Thyroid gland (tissue), 4 donors: ENCODE results near the gene BACE1. TPM values are rescaled to one million over a fixed set of nuclear protein-coding genes. Genes with fewer than 3 reads are reported as not detected.

Experiments used
- DNase-seq, 2 donors: peaks; one replicate each; pipeline ENCODE4 v3.0.0-alpha.2; 2019
- H3K27ac ChIP-seq, 3 donors: fragments of 200-600 bp; sonication (generic); 1 replicate in 2 of 3; 2 replicates in 1 of 3; pipeline ENCODE4 v1.5.1; 2016 to 2019; ENCODE audit warnings: mild to moderate bottlenecking in 1 of 3, moderate library complexity in 1 of 3
- H3K27me3 ChIP-seq: fragments of 200-600 bp; sonication (generic); one replicate; pipeline ENCODE4 v1.5.1; 2019
- H3K36me3 ChIP-seq, 2 donors: fragments of 200-600 bp; sonication (generic); one replicate each; pipeline ENCODE4 v1.5.1; 2016 to 2019
- H3K4me1 ChIP-seq, 2 donors: fragments of 200-600 bp; sonication (generic); one replicate each; pipeline ENCODE4 v1.5.1; 2017 to 2019
- H3K4me3 ChIP-seq, 3 donors: fragments of 200-600 bp; sonication (generic); replicated peaks in 1 of 3; 1 replicate in 2 of 3; 2 replicates in 1 of 3; pipeline ENCODE4 v1.5.1; 2016; ENCODE audit warnings: mild to moderate bottlenecking in 1 of 3
- H3K9me3 ChIP-seq: fragments of 200-600 bp; sonication (generic); one replicate; pipeline ENCODE4 v1.5.1; 2017
- POLR2A ChIP-seq, 2 donors: fragments of 450-650 bp; IDR thresholded peaks; one replicate each; pipeline ENCODE4 v1.6.1; 2017; ENCODE audit warnings: antibody characterized with exemption in 2 of 2, mild to moderate bottlenecking in 2 of 2, moderate library complexity in 1 of 2
- WGBS, 2 donors: methylation state at CpG; one replicate each; pipeline ENCODE4 v1.1.5; 2017; 5-methylcytosine and 5-hydroxymethylcytosine counted together
- intact Hi-C: fragments of 100-400 bp; cut with DNase I; formaldehyde crosslinking; loops from one replicate; pipeline ENCODE4 v1.15.1; 2023
- total RNA-seq, 4 donors: library from RNA; depleted of rRNA; stranded (reverse); fragments of >200 nt; gene quantifications; one replicate each; pipeline ENCODE4 v1.2.3, GENCODE V29; 2016
- TF ChIP-seq, protein P1 (sequence below), 6 experiments: fragments of 200-600 bp in 3 of 6; fragments of 450-650 bp in 3 of 6; sonication (generic) in 3 of 6; IDR thresholded peaks; one replicate each; pipeline ENCODE4 v1.5.1; 2016 to 2019; ENCODE audit warnings: antibody characterized with exemption in 6 of 6, mild to moderate bottlenecking in 2 of 6, inconsistent platforms in 1 of 6, moderate library complexity in 1 of 6

Gene BACE1
- total RNA-seq, 4 donors from 2014 or later: 17.6 to 28.4 (median 21.4) TPM

DNA sequence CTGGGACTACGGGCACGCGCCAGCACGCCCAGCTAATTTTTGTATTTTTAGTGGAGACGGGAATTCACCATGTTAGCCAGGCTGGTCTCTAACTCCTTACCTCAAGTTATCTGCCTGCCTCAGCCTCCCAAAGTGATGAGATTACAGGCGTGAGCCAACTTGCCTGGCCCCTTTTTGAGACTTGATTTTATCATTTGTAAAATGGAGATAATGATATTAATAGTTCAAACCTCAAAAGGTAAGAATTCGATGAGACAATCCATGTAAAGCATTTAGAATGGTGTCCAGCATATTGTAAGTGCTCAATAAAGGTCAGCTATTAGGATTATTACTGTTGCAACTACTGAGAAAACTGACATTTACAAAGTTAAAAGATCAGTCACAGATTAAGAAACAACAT lies 2.7 kb upstream of the BACE1 start:
- Histone ChIP-seq H3K36me3 (no peaks in the 10 kb centered on the region), H3K27ac (no peak overlapping the region), H3K9me3 (no peaks in the 10 kb centered on the region), H3K4me3 (no peak overlapping the region), H3K4me1 (peaks cover 4 to 15% of the 10 kb centered on the region in 2 donors), H3K27me3 (no peaks in the 10 kb centered on the region)
- intact Hi-C loops: no loop called here
- TF ChIP-seq, protein P1, sequence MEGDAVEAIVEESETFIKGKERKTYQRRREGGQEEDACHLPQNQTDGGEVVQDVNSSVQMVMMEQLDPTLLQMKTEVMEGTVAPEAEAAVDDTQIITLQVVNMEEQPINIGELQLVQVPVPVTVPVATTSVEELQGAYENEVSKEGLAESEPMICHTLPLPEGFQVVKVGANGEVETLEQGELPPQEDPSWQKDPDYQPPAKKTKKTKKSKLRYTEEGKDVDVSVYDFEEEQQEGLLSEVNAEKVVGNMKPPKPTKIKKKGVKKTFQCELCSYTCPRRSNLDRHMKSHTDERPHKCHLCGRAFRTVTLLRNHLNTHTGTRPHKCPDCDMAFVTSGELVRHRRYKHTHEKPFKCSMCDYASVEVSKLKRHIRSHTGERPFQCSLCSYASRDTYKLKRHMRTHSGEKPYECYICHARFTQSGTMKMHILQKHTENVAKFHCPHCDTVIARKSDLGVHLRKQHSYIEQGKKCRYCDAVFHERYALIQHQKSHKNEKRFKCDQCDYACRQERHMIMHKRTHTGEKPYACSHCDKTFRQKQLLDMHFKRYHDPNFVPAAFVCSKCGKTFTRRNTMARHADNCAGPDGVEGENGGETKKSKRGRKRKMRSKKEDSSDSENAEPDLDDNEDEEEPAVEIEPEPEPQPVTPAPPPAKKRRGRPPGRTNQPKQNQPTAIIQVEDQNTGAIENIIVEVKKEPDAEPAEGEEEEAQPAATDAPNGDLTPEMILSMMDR (IDR thresholded peaks at IDR 0.05): no peak
- no peak for TF ChIP-seq POLR2A (IDR thresholded peaks at IDR 0.05)
- DNase-seq: no peak
- 89 to 93% methylated on average over 7 of the region's 7 CpGs for WGBS, 2 donors

GRCh38 chr11:117315285-117316196 lies 515 bp downstream of the BACE1 start:
- Histone ChIP-seq H3K27ac (peak overlapping the region in 1 of 3 donors; percentile 56), H3K4me1 (peaks cover 4 to 15% of the 10 kb centered on the region in 2 donors), H3K27me3 (no peaks in the 10 kb centered on the region), H3K4me3 (peak overlapping the region; percentile 4 to 88 (median 58)), H3K9me3 (no peaks in the 10 kb centered on the region), H3K36me3 (no peaks in the 10 kb centered on the region)
- intact Hi-C loops: no loop called here
- WGBS, 2 donors: 4 to 8% methylated on average over 19 to 22 of the region's 62 CpGs
- DNase-seq: peak; percentile 14
- TF ChIP-seq, protein P1 (IDR thresholded peaks at IDR 0.05): no peak
- TF ChIP-seq POLR2A (IDR thresholded peaks at IDR 0.05): no peak

DNA sequence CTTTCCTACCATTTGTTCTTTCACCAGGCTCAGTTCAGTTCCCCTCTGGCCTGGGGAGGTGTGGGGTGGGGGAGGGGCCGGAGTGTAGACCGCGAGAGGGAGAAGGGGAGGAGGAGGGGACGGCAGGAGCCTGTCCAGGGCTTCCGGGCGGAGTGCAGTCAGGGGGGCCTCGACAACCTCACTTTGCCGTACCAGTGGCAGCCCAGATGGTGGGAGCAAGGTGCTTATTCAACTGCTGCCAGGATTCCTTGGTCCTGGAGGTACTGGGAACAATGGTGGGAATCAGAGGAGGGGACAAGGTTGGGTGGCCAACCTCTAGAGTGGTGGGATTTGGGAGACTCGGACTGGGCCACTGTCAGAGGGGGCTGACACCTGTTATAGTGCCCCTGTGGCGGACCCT lies 1.2 kb downstream of the BACE1 start:
- no peaks in the 10 kb centered on the region for H3K27me3 ChIP-seq
- H3K36me3 ChIP-seq: no peaks in the 10 kb centered on the region
- WGBS, 2 donors: 27 to 31% methylated on average over 9 of the region's 10 CpGs
- TF ChIP-seq POLR2A (IDR thresholded peaks at IDR 0.05): no peak
- TF ChIP-seq, protein P1 (IDR thresholded peaks at IDR 0.05): no peak
- peak overlapping the region in 1 of 3 donors; percentile 58 for H3K4me3 ChIP-seq
- H3K9me3 ChIP-seq: no peaks in the 10 kb centered on the region
- H3K4me1 ChIP-seq: peaks cover 4 to 15% of the 10 kb centered on the region in 2 donors
- H3K27ac ChIP-seq: no peak overlapping the region
- intact Hi-C loops: no loop called here
- peak in 1 of 2 donors; percentile 14 for DNase-seq

DNA sequence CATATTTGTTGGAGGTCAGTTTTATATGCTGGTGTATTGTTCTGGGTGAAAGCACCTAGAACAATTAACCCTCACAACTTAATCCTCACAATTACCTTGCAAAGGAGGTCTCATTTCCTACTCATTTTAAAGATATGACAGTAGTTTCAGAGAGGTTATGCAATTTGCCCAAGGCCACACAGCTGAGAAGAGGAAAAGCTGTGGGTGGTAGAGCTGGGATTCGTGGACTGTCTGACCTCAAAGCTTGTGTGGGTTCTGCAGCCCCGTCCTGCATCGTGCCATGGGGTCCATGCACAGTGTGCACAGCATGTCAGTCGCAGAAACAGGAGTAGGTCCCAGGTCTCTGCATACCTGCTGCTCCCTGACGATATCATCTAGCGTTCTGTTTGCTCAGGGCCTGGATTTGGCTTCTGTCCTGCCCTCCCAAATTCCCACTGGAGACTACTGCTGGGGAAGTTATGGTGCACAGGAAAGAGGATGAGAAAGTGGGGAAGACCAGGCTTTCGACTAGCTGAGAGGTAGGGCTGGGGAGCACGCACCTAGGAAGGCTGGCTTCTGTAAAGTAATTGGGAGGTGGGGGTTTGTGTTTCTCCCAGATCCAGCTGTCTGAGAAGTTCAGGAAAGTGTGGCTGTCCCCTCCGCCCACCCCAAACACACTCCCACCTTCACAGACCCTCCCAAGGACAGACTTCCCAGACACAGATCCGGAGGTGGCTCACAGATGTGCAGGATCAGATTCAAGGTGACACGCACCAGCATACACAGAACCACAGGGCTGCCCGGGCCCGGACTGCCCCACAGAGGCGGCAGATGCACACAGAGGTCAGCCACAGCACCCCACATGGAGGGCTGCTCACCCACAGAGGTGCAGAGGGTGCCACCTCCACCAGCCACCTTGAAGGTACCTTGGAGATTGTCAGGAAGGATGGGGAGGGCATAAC lies 2.0 kb downstream of the BACE1 start:
- peaks cover 4 to 15% of the 10 kb centered on the region in 2 donors for H3K4me1 ChIP-seq
- H3K27ac ChIP-seq: no peak overlapping the region
- 83 to 87% methylated on average over 9 to 14 of the region's 14 CpGs for WGBS, 2 donors
- H3K9me3 ChIP-seq: no peaks in the 10 kb centered on the region
- TF ChIP-seq, protein P1 (IDR thresholded peaks at IDR 0.05): no peak
- TF ChIP-seq POLR2A (IDR thresholded peaks at IDR 0.05): no peak
- no peak for DNase-seq
- H3K4me3 ChIP-seq: no peak overlapping the region
- no peaks in the 10 kb centered on the region for H3K27me3 ChIP-seq
- no peaks in the 10 kb centered on the region for H3K36me3 ChIP-seq
- intact Hi-C loops: no loop called here
